SJSA1 (cell line): ENCODE results near the gene TES. TPM values are rescaled to one million over a fixed set of nuclear protein-coding genes. Genes with fewer than 3 reads are reported as not detected.

ENCODE experiments used
- DNase-seq, 2 experiments: peaks; one replicate each; pipeline ENCODE4 v3.0.0-alpha.2; 2015 to 2020; ENCODE audit warnings: low spot score in 2 of 2, low read depth in 1 of 2
- H3K27ac ChIP-seq: fragments of 250-450 bp; sonication (Bioruptor Pico); 2 replicates; pipeline ENCODE4 v1.5.1; 2020; ENCODE audit warnings: mild to moderate bottlenecking, moderate library complexity
- H3K27me3 ChIP-seq: fragments of 250-450 bp; sonication (Bioruptor Pico); replicated peaks from 2 replicates; pipeline ENCODE4 v1.5.1; 2020; ENCODE audit warnings: mild to moderate bottlenecking, moderate library complexity
- H3K36me3 ChIP-seq: fragments of 250-450 bp; sonication (Bioruptor Pico); 2 replicates; pipeline ENCODE4 v1.5.1; 2020; ENCODE audit warnings: mild to moderate bottlenecking
- H3K4me1 ChIP-seq: fragments of 250-450 bp; sonication (Bioruptor Pico); replicated peaks from 2 replicates; pipeline ENCODE4 v1.6.1; 2021; ENCODE audit warnings: mild to moderate bottlenecking
- H3K4me3 ChIP-seq: fragments of 250-450 bp; sonication (Bioruptor Pico); 2 replicates; pipeline ENCODE4 v1.5.1; 2020; ENCODE audit warnings: mild to moderate bottlenecking
- H3K9me3 ChIP-seq: fragments of 250-450 bp; sonication (Bioruptor Pico); replicated peaks from 2 replicates; pipeline ENCODE4 v1.5.1; 2020; ENCODE audit warnings: mild to moderate bottlenecking
- total RNA-seq: library from RNA; depleted of rRNA; stranded (reverse); fragments of >200 nt; shearing (Covaris generic); gene quantifications from 2 replicates; pipeline ENCODE4 v1.2.3, GENCODE V29; 2014; rRNA removed

Gene TES
- 143 and 162 TPM in 2 replicates for total RNA-seq

GRCh38 chr7:116210345-116211005, at the start of gene TES:
Gene TES, plus strand, starts transcription at chr7:116210539. Its CDS starts 169 bp downstream, at chr7:116210708.
- H3K27ac ChIP-seq, result peak within 1 kb of the TSS; percentile 94
- peaks cover 39% of the 10 kb centered on the region for H3K4me1 ChIP-seq
- no peaks in the 10 kb centered on the region for H3K27me3 ChIP-seq
- no peaks in the 10 kb centered on the region for H3K9me3 ChIP-seq
- peak within 1 kb of the TSS; percentile 83 for H3K4me3 ChIP-seq
- H3K36me3 ChIP-seq, result peaks cover 6% of the 10 kb centered on the region
- DNase-seq, result peak; percentile 71 to 78

- Histone ChIP-seq H3K4me3 (no peak overlapping the region), H3K27me3 (no peaks in the 10 kb centered on the region), H3K9me3 (no peaks in the 10 kb centered on the region), H3K4me1 (peaks cover 7% of the 10 kb centered on the region), H3K36me3 (no peaks in the 10 kb centered on the region), H3K27ac (no peak overlapping the region)
- no peak for DNase-seq
These were observed 48.6 kb upstream of the TES start for GRCh38 chr7:116161728-116162127.

GRCh38 chr7:116162254-116162653, 48.1 kb upstream of the TES start:
- Histone ChIP-seq H3K27me3 (no peaks in the 10 kb centered on the region), H3K4me1 (peaks cover 7% of the 10 kb centered on the region), H3K9me3 (no peaks in the 10 kb centered on the region), H3K4me3 (no peak overlapping the region), H3K36me3 (no peaks in the 10 kb centered on the region), H3K27ac (no peak overlapping the region)
- DNase-seq, result no peak

- no peak for DNase-seq
These were observed 47.3 kb upstream of the TES start for GRCh38 chr7:116162992-116163391.

GRCh38 chr7:116164552-116165306, 45.6 kb upstream of the TES start:
- Histone ChIP-seq H3K9me3 (no peaks in the 10 kb centered on the region), H3K27me3 (no peaks in the 10 kb centered on the region), H3K36me3 (no peaks in the 10 kb centered on the region), H3K4me3 (no peak overlapping the region), H3K4me1 (peaks cover 18% of the 10 kb centered on the region), H3K27ac (no peak overlapping the region)
- no peak for DNase-seq

More at GRCh38 chr7:116162992-116163391, 47.3 kb upstream of the TES start:
- no peak overlapping the region for H3K4me3 ChIP-seq
- no peak overlapping the region for H3K27ac ChIP-seq
- no peaks in the 10 kb centered on the region for H3K36me3 ChIP-seq
- no peaks in the 10 kb centered on the region for H3K27me3 ChIP-seq
- H3K4me1 ChIP-seq, result peaks cover 7% of the 10 kb centered on the region
- no peaks in the 10 kb centered on the region for H3K9me3 ChIP-seq

- DNase-seq, result no peak
- no peaks in the 10 kb centered on the region for H3K36me3 ChIP-seq
- H3K4me1 ChIP-seq, result peaks cover 28% of the 10 kb centered on the region
- H3K27me3 ChIP-seq, result no peaks in the 10 kb centered on the region
- H3K4me3 ChIP-seq, result no peak overlapping the region
- no peaks in the 10 kb centered on the region for H3K9me3 ChIP-seq
- no peak overlapping the region for H3K27ac ChIP-seq
These were observed 44.6 kb upstream of the TES start for GRCh38 chr7:116165717-116166116.

- H3K4me3 ChIP-seq, result no peak overlapping the region
- peaks cover 33% of the 10 kb centered on the region for H3K4me1 ChIP-seq
- DNase-seq, result no peak
- H3K27me3 ChIP-seq, result no peaks in the 10 kb centered on the region
- no peaks in the 10 kb centered on the region for H3K9me3 ChIP-seq
- H3K36me3 ChIP-seq, result no peaks in the 10 kb centered on the region
- no peak overlapping the region for H3K27ac ChIP-seq
These were observed 44.2 kb upstream of the TES start for GRCh38 chr7:116166156-116166555.

GRCh38 chr7:116167177-116167576, 43.2 kb upstream of the TES start:
- no peak for DNase-seq
- Histone ChIP-seq H3K27me3 (no peaks in the 10 kb centered on the region), H3K4me3 (no peak overlapping the region), H3K27ac (no peak overlapping the region), H3K4me1 (peaks cover 36% of the 10 kb centered on the region), H3K36me3 (no peaks in the 10 kb centered on the region), H3K9me3 (no peaks in the 10 kb centered on the region)

- Histone ChIP-seq H3K27ac (0 out of 2 replicates have a peak overlapping the region, but pooled peaks have one; percentile 1), H3K36me3 (no peaks in the 10 kb centered on the region), H3K4me3 (no peak overlapping the region), H3K4me1 (peaks cover 37% of the 10 kb centered on the region), H3K9me3 (no peaks in the 10 kb centered on the region), H3K27me3 (no peaks in the 10 kb centered on the region)
- DNase-seq, result peak in 1 of 2 experiments; percentile 63
These were observed 41.3 kb upstream of the TES start for GRCh38 chr7:116169060-116169459.

GRCh38 chr7:116170180-116170579, 40.2 kb upstream of the TES start:
- H3K27me3 ChIP-seq, result no peaks in the 10 kb centered on the region
- H3K36me3 ChIP-seq, result no peaks in the 10 kb centered on the region
- no peaks in the 10 kb centered on the region for H3K9me3 ChIP-seq
- H3K4me1 ChIP-seq, result peaks cover 37% of the 10 kb centered on the region
- DNase-seq, result peak in 1 of 2 experiments; percentile 14
- H3K27ac ChIP-seq, result no peak overlapping the region
- no peak overlapping the region for H3K4me3 ChIP-seq

- H3K4me1 ChIP-seq, result peaks cover 38% of the 10 kb centered on the region
- H3K36me3 ChIP-seq, result no peaks in the 10 kb centered on the region
- no peak for DNase-seq
These were observed 39.2 kb upstream of the TES start for GRCh38 chr7:116171094-116171493.

GRCh38 chr7:116172353-116172752, 38.0 kb upstream of the TES start:
- Histone ChIP-seq H3K36me3 (no peaks in the 10 kb centered on the region), H3K27ac (peak overlapping the region; percentile 65), H3K9me3 (no peaks in the 10 kb centered on the region), H3K4me1 (peaks cover 48% of the 10 kb centered on the region), H3K4me3 (no peak overlapping the region), H3K27me3 (no peaks in the 10 kb centered on the region)
- peak in 1 of 2 experiments; percentile 89 for DNase-seq

More at GRCh38 chr7:116171094-116171493, 39.2 kb upstream of the TES start:
- Histone ChIP-seq H3K4me3 (no peak overlapping the region), H3K27me3 (no peaks in the 10 kb centered on the region), H3K27ac (no peak overlapping the region), H3K9me3 (no peaks in the 10 kb centered on the region)

GRCh38 chr7:116173051-116174028, 37.0 kb upstream of the TES start:
- peak in 1 of 2 experiments; percentile 68 for DNase-seq
- no peaks in the 10 kb centered on the region for H3K9me3 ChIP-seq
- no peaks in the 10 kb centered on the region for H3K27me3 ChIP-seq
- peaks cover 53% of the 10 kb centered on the region for H3K4me1 ChIP-seq
- no peak overlapping the region for H3K4me3 ChIP-seq
- H3K36me3 ChIP-seq, result no peaks in the 10 kb centered on the region
- peak overlapping the region; percentile 65 for H3K27ac ChIP-seq
